Trophoblast cell (in vitro differentiated cells and primary cell): Measurements from ENCODE around the gene NUDT2.

Experiments used
- DNase-seq, 2 donors: peaks; one replicate each; pipeline ENCODE4 v3.0.0-alpha.2; 2016
- H2AFZ ChIP-seq: 2 replicates; pipeline ENCODE4 v1.6.1; 2013; ENCODE audit warnings: low read length, moderate library complexity, mild to moderate bottlenecking; ENCODE audit not compliant: insufficient read depth, poor library complexity
- H2AK5ac ChIP-seq: 2 replicates; pipeline ENCODE4 v1.6.1; 2013; ENCODE audit warnings: mild to moderate bottlenecking, low read length
- H2BK120ac ChIP-seq: 2 replicates; pipeline ENCODE4 v1.6.1; 2013; ENCODE audit warnings: low read length, mild to moderate bottlenecking, moderate library complexity; ENCODE audit not compliant: insufficient read depth, poor library complexity
- H2BK12ac ChIP-seq: 2 replicates; pipeline ENCODE4 v1.6.1; 2013; ENCODE audit warnings: mild to moderate bottlenecking, low read length, moderate library complexity
- H2BK5ac ChIP-seq: 2 replicates; pipeline ENCODE4 v1.6.1; 2013; ENCODE audit warnings: low read length, low read depth, moderate library complexity, mild to moderate bottlenecking; ENCODE audit not compliant: poor library complexity
- H3K14ac ChIP-seq: 2 replicates; pipeline ENCODE4 v1.6.1; 2013; ENCODE audit warnings: mild to moderate bottlenecking, low read length
- H3K18ac ChIP-seq: 2 replicates; pipeline ENCODE4 v1.6.1; 2013; ENCODE audit warnings: mild to moderate bottlenecking, low read length
- H3K23ac ChIP-seq: 2 replicates; pipeline ENCODE4 v1.6.1; 2013; ENCODE audit warnings: low read length
- H3K27ac ChIP-seq: 2 replicates; pipeline ENCODE4 v1.5.1; 2013; ENCODE audit warnings: low read depth, mild to moderate bottlenecking, inconsistent platforms, low read length, moderate library complexity
- H3K27me3 ChIP-seq: 2 replicates; pipeline ENCODE4 v1.6.1; 2013; ENCODE audit warnings: inconsistent platforms, mild to moderate bottlenecking, low read length, moderate library complexity; ENCODE audit not compliant: insufficient read depth
- H3K36me3 ChIP-seq, 2 experiments: 1 replicate in 1 of 2; 2 replicates in 1 of 2; pipeline ENCODE4 v1.6.1; 2013; ENCODE audit warnings: low read length in 2 of 2, mild to moderate bottlenecking in 2 of 2, moderate library complexity in 1 of 2; ENCODE audit not compliant: insufficient read depth in 2 of 2, control insufficient read depth in 1 of 2
- H3K4ac ChIP-seq: 2 replicates; pipeline ENCODE4 v1.6.1; 2013; ENCODE audit warnings: low read depth, mild to moderate bottlenecking, low read length, moderate library complexity
- H3K4me1 ChIP-seq, 2 experiments: 1 replicate in 1 of 2; 2 replicates in 1 of 2; pipeline ENCODE4 v1.6.1; 2013; ENCODE audit warnings: low read length in 2 of 2, mild to moderate bottlenecking in 2 of 2, moderate library complexity in 1 of 2; ENCODE audit not compliant: insufficient read depth in 2 of 2, control insufficient read depth in 1 of 2
- H3K4me2 ChIP-seq: 2 replicates; pipeline ENCODE4 v1.6.1; 2013; ENCODE audit warnings: inconsistent platforms, mild to moderate bottlenecking, low read length, moderate library complexity
- H3K4me3 ChIP-seq: 2 replicates; pipeline ENCODE4 v1.5.1; 2013; ENCODE audit warnings: mild to moderate bottlenecking, low read depth, low read length, inconsistent platforms
- H3K79me1 ChIP-seq: one replicate; pipeline ENCODE4 v1.6.1; 2013; ENCODE audit warnings: low read length
- H3K79me2 ChIP-seq: 2 replicates; pipeline ENCODE4 v1.6.1; 2013; ENCODE audit warnings: low read length, mild to moderate bottlenecking; ENCODE audit not compliant: control insufficient read depth, insufficient read depth, poor library complexity
- H3K9ac ChIP-seq: 2 replicates; pipeline ENCODE4 v1.6.1; 2013; ENCODE audit warnings: mild to moderate bottlenecking, low read length
- H3K9me3 ChIP-seq: 2 replicates; pipeline ENCODE4 v1.6.1; 2013; ENCODE audit warnings: low read depth, mild to moderate bottlenecking, control low read depth, inconsistent platforms, low read length; ENCODE audit not compliant: insufficient read depth
- H4K12ac ChIP-seq: 2 replicates; pipeline ENCODE4 v1.6.1; 2013; ENCODE audit warnings: low read depth, mild to moderate bottlenecking, low read length, moderate library complexity
- H4K8ac ChIP-seq: 2 replicates; pipeline ENCODE4 v1.6.1; 2013; ENCODE audit warnings: low read depth, mild to moderate bottlenecking, low read length, moderate library complexity
- H4K91ac ChIP-seq: one replicate; pipeline ENCODE4 v1.6.1; 2013; ENCODE audit warnings: low read depth, mild to moderate bottlenecking, low read length, moderate library complexity
- WGBS: extraction: QIAGEN DNeasy Blood & Tissue Kit; methylation state at CpG from one replicate; pipeline ENCODE4 v1.1.7; 2013; ENCODE audit warnings: missing lambda C conversion rate; ENCODE audit not compliant: insufficient read length, insufficient coverage; ENCODE audit errors: extremely low coverage; 5-methylcytosine and 5-hydroxymethylcytosine counted together

NUDT2 gene

DNA sequence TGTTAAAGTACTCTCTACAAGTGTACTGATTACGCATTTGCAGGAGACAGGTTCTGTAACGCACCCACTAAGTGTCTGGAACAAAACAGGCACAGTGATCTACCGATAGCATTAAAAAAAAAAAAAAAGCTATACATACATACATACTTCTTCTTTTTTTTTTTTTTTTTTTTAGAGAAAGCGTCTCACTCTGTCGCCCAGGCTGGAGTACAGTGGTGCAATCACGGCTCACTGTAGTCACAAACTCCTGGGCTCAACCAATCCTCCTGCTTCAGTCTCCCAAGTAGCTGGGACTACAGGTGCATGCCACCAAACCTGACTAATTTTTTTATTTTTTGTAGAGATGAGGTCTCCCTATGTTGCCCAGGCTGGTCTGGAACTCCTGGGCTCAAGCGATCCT is 7.9 kb upstream of the NUDT2 start:
- H2AFZ ChIP-seq: no peak overlapping the region
- no peak overlapping the region for H4K91ac ChIP-seq
- H3K4me1 ChIP-seq: no peaks in the 10 kb centered on the region

DNA sequence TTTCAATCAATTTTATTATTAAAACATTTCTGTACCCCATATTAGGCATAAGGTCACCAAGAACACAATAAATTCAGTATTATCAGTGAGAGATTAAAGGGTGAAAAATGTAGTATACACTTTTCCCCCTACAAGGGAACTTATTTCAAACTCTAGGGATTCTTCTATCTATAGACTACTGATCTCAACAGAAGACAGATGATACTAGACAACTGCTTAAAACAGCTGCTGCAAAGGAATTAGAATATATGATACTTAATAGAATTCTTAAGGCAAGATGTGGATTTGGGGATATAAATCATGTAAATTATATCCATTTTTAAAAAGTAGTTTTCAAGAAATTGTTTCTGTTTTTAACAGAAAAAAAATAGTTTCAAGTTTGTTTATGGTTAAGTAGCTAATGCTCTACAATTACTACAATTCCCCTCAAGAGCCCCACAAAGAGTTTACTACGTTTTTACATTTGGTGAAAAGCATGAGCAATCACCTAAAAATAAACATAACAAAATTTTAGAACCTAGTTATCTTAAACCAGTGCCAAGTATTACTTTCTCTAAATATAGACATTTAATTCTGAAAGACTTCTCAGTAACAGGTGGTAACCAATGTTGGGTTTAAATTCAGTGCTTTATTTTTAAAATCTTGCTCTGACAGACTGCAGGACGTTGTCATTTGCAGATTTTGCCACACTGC is 6.3 kb upstream of the NUDT2 start:
- H3K27ac ChIP-seq: no peak overlapping the region
- H3K4ac ChIP-seq: no peak overlapping the region
- no peak overlapping the region for H2BK12ac ChIP-seq
- H3K27me3 ChIP-seq: no peaks in the 10 kb centered on the region
- H3K14ac ChIP-seq: no peak overlapping the region
- H2BK120ac ChIP-seq: no peak overlapping the region
- H3K36me3 ChIP-seq: peaks cover 0 to 2% of the 10 kb centered on the region in 2 experiments
- H2BK5ac ChIP-seq: no peak overlapping the region
- no peak overlapping the region for H4K8ac ChIP-seq
- H4K12ac ChIP-seq: no peak overlapping the region
- no peaks in the 10 kb centered on the region for H3K79me2 ChIP-seq
- no peak overlapping the region for H3K18ac ChIP-seq
- H3K79me1 ChIP-seq: no peaks in the 10 kb centered on the region
- H2AFZ ChIP-seq: no peak overlapping the region
- no peaks in the 10 kb centered on the region for H3K4me1 ChIP-seq
- no CpG with 5 or more reads among the region's 2 CpGs for WGBS
- DNase-seq: no peak
- H3K23ac ChIP-seq: no peak overlapping the region
- no peak overlapping the region for H3K9ac ChIP-seq
- no peaks in the 10 kb centered on the region for H3K9me3 ChIP-seq
- H4K91ac ChIP-seq: no peak overlapping the region
- H3K4me3 ChIP-seq: no peak overlapping the region
- H2AK5ac ChIP-seq: no peak overlapping the region
- H3K4me2 ChIP-seq: no peak overlapping the region

More for the DNA sequence above, 7.9 kb upstream of the NUDT2 start:
- WGBS: no CpG with 5 or more reads among the region's 7 CpGs
- Histone ChIP-seq H3K27ac (no peak overlapping the region), H3K4me2 (no peak overlapping the region), H2BK5ac (no peak overlapping the region), H3K14ac (no peak overlapping the region), H3K9ac (no peak overlapping the region), H4K12ac (no peak overlapping the region), H4K8ac (no peak overlapping the region), H3K9me3 (no peaks in the 10 kb centered on the region), H2BK12ac (no peak overlapping the region), H3K36me3 (peaks cover 0 to 2% of the 10 kb centered on the region in 2 experiments), H3K18ac (no peak overlapping the region), H3K4ac (no peak overlapping the region), H3K4me3 (no peak overlapping the region), H3K79me1 (no peaks in the 10 kb centered on the region), H3K79me2 (no peaks in the 10 kb centered on the region), H2AK5ac (no peak overlapping the region), H2BK120ac (no peak overlapping the region), H3K23ac (no peak overlapping the region), H3K27me3 (no peaks in the 10 kb centered on the region)
- DNase-seq: no peak

DNA sequence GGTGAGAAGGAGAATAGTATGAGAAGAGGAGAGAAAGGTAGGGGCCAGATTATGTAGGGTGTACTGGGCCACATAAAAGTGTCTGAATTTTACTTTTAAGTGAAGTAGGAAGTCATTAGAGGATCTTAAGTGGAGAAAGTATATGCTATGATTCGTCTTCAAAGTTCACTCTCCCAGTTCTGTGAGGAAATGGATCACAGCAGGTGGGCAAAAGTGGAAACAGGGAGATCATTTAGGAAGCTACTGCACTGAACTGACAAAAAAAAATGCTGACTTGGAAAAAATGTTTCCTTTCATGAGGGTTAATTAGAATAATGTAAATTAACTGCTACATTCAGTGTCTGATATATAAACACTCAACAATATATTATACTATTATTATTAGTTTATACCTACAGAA is 2.7 kb upstream of the NUDT2 start:
- Histone ChIP-seq H3K4me1 (no peaks in the 10 kb centered on the region), H2AK5ac (no peak overlapping the region), H3K79me2 (peaks cover 3% of the 10 kb centered on the region), H3K79me1 (peaks cover 8% of the 10 kb centered on the region), H3K27ac (no peak overlapping the region), H4K8ac (no peak overlapping the region), H3K23ac (no peak overlapping the region), H3K36me3 (no peaks in the 10 kb centered on the region), H3K14ac (no peak overlapping the region), H3K18ac (no peak overlapping the region), H3K27me3 (no peaks in the 10 kb centered on the region), H4K91ac (no peak overlapping the region), H3K4me2 (no peak overlapping the region), H2BK12ac (no peak overlapping the region), H3K9me3 (no peaks in the 10 kb centered on the region), H3K9ac (no peak overlapping the region), H3K4me3 (no peak overlapping the region), H3K4ac (no peak overlapping the region), H2BK5ac (no peak overlapping the region), H4K12ac (no peak overlapping the region), H2AFZ (no peak overlapping the region), H2BK120ac (no peak overlapping the region)
- no CpG with 5 or more reads among the region's 1 CpG for WGBS
- no peak for DNase-seq

- Histone ChIP-seq H3K4me2 (peak overlapping the region; percentile 87), H3K9me3 (no peaks in the 10 kb centered on the region), H3K4ac (no peak overlapping the region), H4K12ac (no peak overlapping the region), H2BK120ac (peak overlapping the region; percentile 36), H3K14ac (peak overlapping the region; percentile 13), H4K8ac (peak overlapping the region; percentile 73), H3K79me2 (peaks cover 3% of the 10 kb centered on the region), H3K18ac (no peak overlapping the region), H3K4me1 (no peaks in the 10 kb centered on the region), H2AK5ac (no peak overlapping the region), H3K27ac (peak overlapping the region; percentile 24), H2BK12ac (no peak overlapping the region), H3K79me1 (peaks cover 8% of the 10 kb centered on the region), H3K23ac (no peak overlapping the region), H2AFZ (peak overlapping the region; percentile 61), H3K36me3 (no peaks in the 10 kb centered on the region), H4K91ac (peak overlapping the region; percentile 59), H3K9ac (peak overlapping the region; percentile 82), H3K27me3 (no peaks in the 10 kb centered on the region), H3K4me3 (peak overlapping the region; percentile 95), H2BK5ac (peak overlapping the region; percentile 2)
- no CpG with 5 or more reads among the region's 11 CpGs for WGBS
- DNase-seq: no peak
Observed at GRCh38 chr9:34328500-34328986, 826 bp upstream of the NUDT2 start.
